SK-N-SH (cell line): ENCODE measurements around the gene PPM1F. TPM values are rescaled to one million over a fixed set of nuclear protein-coding genes. Genes with fewer than 3 reads are reported as not detected.

ENCODE experiments used
- CTCF ChIA-PET: fragments of 300-600, 350-600 bp; formaldehyde crosslinking; extraction: SDS; loops from one replicate; lab custom pipeline; 2021; lab: Yijun Ruan, JAX
- POLR2A ChIA-PET: fragments of 350-600 bp; sonication (Branson Sonifier 250); formaldehyde crosslinking; extraction: SDS; loops from one replicate; lab custom pipeline; 2020; ENCODE audit warnings: antibody characterized with exemption, inconsistent platforms; lab: Yijun Ruan, JAX
- DNase-seq: peaks from one replicate; pipeline ENCODE4 v3.0.0; 2012
- H2AFZ ChIP-seq: fragments of 200-600 bp; sonication (generic); 2 replicates; pipeline ENCODE4 v1.8.1; 2016; ENCODE audit warnings: antibody characterized with exemption, mild to moderate bottlenecking, low read depth
- H3F3A ChIP-seq: fragments of 200-600 bp; sonication (generic); replicated peaks from 2 replicates; pipeline ENCODE3; 2016; ENCODE audit warnings: antibody characterized with exemption, mild to moderate bottlenecking; ENCODE audit not compliant: insufficient read depth
- H3K27ac ChIP-seq, 2 experiments: fragments of 200-500 bp in 1 of 2; fragments of 200-600 bp in 1 of 2; sonication (Bioruptor generic) in 1 of 2; sonication (generic), shearing (Covaris generic) in 1 of 2; 2 replicates each; pipeline versions ENCODE4 v1.5.1 to v1.6.1; 2014 to 2016; ENCODE audit warnings: low read depth in 2 of 2, inconsistent platforms in 1 of 2, low read length in 1 of 2, mild to moderate bottlenecking in 1 of 2, mixed read lengths in 1 of 2
- H3K27me3 ChIP-seq: fragments of 200-600 bp; sonication (generic), shearing (Covaris generic); 2 replicates; pipeline ENCODE4 v1.6.1; 2016; ENCODE audit warnings: mixed run types; ENCODE audit not compliant: insufficient read depth
- H3K36me3 ChIP-seq, 2 experiments: fragments of 200-500 bp in 1 of 2; fragments of 200-600 bp in 1 of 2; sonication (Bioruptor generic) in 1 of 2; sonication (generic) in 1 of 2; replicated peaks in 1 of 2; 2 replicates each; pipeline versions ENCODE3 to v1.5.1; 2014 to 2016; ENCODE audit warnings: low read length in 1 of 2, mild to moderate bottlenecking in 1 of 2; ENCODE audit not compliant: insufficient read depth in 2 of 2, control insufficient read depth in 1 of 2
- H3K4me1 ChIP-seq, 2 experiments: fragments of 200-500 bp in 1 of 2; fragments of 200-600 bp in 1 of 2; sonication (Bioruptor generic) in 1 of 2; sonication (generic), shearing (Covaris generic) in 1 of 2; 2 replicates each; pipeline versions ENCODE4 v1.5.1 to v1.6.1; 2014 to 2016; ENCODE audit warnings: low read depth in 1 of 2, low read length in 1 of 2, mixed run types in 1 of 2; ENCODE audit not compliant: insufficient read depth in 2 of 2, control insufficient read depth in 1 of 2
- H3K4me2 ChIP-seq: fragments of 200-600 bp; sonication (generic), shearing (Covaris generic); 2 replicates; pipeline ENCODE4 v1.6.1; 2017; ENCODE audit warnings: mixed run types
- H3K4me3 ChIP-seq, 2 experiments: fragments of 200-500 bp in 1 of 2; fragments of 200-600 bp in 1 of 2; sonication (Bioruptor generic) in 1 of 2; sonication (generic), shearing (Covaris generic) in 1 of 2; 2 replicates each; pipeline versions ENCODE4 v1.5.1 to v1.8.1; 2014 to 2016; ENCODE audit warnings: low read depth in 2 of 2, inconsistent platforms in 1 of 2, low read length in 1 of 2, mild to moderate bottlenecking in 1 of 2, mixed read lengths in 1 of 2, moderate library complexity in 1 of 2
- H3K79me2 ChIP-seq: fragments of 200-600 bp; sonication (generic); 2 replicates; pipeline ENCODE4 v1.8.1; 2017; ENCODE audit warnings: mild to moderate bottlenecking; ENCODE audit not compliant: insufficient read depth
- H3K9ac ChIP-seq: fragments of 200-600 bp; sonication (generic); 2 replicates; pipeline ENCODE4 v1.6.1; 2017; ENCODE audit warnings: mixed run types
- H3K9me2 ChIP-seq: fragments of 200-600 bp; sonication (generic); 2 replicates; pipeline ENCODE4 v1.6.1; 2017; ENCODE audit warnings: mixed run types
- H3K9me3 ChIP-seq: fragments of 200-600 bp; sonication (generic); 2 replicates; pipeline ENCODE4 v1.6.1; 2017; ENCODE audit warnings: mixed run types, mild to moderate bottlenecking, moderate library complexity
- H4K20me1 ChIP-seq: fragments of 200-600 bp; sonication (generic); 2 replicates; pipeline ENCODE4 v1.6.1; 2017; ENCODE audit warnings: mild to moderate bottlenecking, mixed run types; ENCODE audit not compliant: insufficient read depth
- CHD2 ChIP-seq: fragments of 150-350 bp; IDR thresholded peaks from 2 replicates; pipeline ENCODE4 v1.6.1; 2018; ENCODE audit warnings: low read length; ENCODE audit not compliant: partially characterized antibody
- FOXM1 ChIP-seq: IDR thresholded peaks from 2 replicates; pipeline ENCODE4 v1.4.0; 2012; ENCODE audit warnings: low read depth, mild to moderate bottlenecking
- NFIC ChIP-seq: IDR thresholded peaks from 2 replicates; pipeline ENCODE4 v1.4.0; 2012; ENCODE audit warnings: borderline replicate concordance
- RCOR1 ChIP-seq: fragments of 150-350 bp; IDR thresholded peaks from 2 replicates; pipeline ENCODE4 v1.6.1; 2017; ENCODE audit warnings: antibody characterized with exemption, low read length
- RXRA ChIP-seq: IDR thresholded peaks from 2 replicates; pipeline ENCODE4 v1.4.0; 2012; ENCODE audit warnings: low read depth, mild to moderate bottlenecking, borderline replicate concordance
- SIN3A ChIP-seq: IDR thresholded peaks from 2 replicates; pipeline ENCODE4 v1.6.1; 2012; ENCODE audit warnings: low read depth, mild to moderate bottlenecking, low read length, moderate library complexity, borderline replicate concordance
- SMC3 ChIP-seq: IDR thresholded peaks from 2 replicates; pipeline ENCODE4 v1.6.1; 2012; ENCODE audit warnings: low read depth, low read length, improper control_type of control experiment
- WGBS: methylation state at CpG from one replicate; pipeline ENCODE4 v1.1.6; 2017; ENCODE audit warnings: low lambda C conversion rate; 5-methylcytosine and 5-hydroxymethylcytosine counted together
- polyA plus RNA-seq, 3 experiments: library from polyadenylated mRNA; depleted of rRNA; stranded (reverse); fragments of >200 nt; gene quantifications; 2 replicates each; pipeline ENCODE4 v1.2.3, GENCODE V29; 2012
- TF ChIP-seq, protein P1 (sequence below): IDR thresholded peaks from 2 replicates; pipeline ENCODE4 v1.4.0; 2012; ENCODE audit warnings: low read depth
- TF ChIP-seq, protein P2 (sequence below): fragments of 200-600 bp; sonication (generic); IDR thresholded peaks from 2 replicates; pipeline ENCODE4 v1.6.1; 2017; ENCODE audit warnings: antibody characterized with exemption, mild to moderate bottlenecking, moderate library complexity
- TF ChIP-seq, protein P3 (sequence below): IDR thresholded peaks from 2 replicates; pipeline ENCODE4 v1.6.1; 2012; ENCODE audit warnings: mild to moderate bottlenecking, low read depth, low read length, moderate library complexity

The PPM1F gene
- polyA plus RNA-seq, 1 of the 3 experiments (the other 2 are of a cell fraction), result 29.6 TPM

DNA sequence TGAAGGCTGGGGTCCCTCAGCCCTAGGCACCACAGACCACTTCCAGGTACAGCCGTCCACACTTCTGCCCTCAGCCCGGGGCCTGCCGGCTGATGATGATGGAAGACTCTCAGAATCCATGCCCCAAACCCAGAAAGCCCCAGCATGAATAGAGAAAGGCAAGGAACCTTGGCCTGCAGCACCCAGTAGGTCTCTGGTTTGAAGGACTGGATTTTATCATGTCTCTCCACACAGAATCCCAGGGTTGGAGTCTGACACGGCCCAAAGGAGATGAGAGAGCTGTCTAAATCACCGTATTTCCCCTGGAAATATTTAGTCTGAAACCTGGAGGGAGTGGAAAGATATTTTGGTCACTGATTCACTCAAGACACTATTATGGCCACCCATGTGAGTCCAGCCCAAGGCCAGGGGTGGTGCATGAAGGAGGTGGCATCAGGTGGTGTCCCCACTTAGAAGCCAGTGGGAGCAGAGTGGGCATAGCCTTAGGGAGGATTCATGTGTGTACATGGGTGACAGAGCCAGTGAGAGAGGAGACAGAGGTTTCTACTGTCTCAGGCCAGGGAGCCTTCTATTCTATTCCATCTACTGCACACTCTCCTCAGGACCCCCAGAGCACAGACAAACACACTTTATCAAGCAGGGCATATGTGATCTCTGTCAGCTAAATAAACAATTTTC, 15.9 kb upstream of the PPM1F start:
- 0 out of 2 replicates have a peak, but pooled peaks cover 3% of the 10 kb centered on the region for H3K79me2 ChIP-seq
- H3K27me3 ChIP-seq, result no peaks in the 10 kb centered on the region
- H3K27ac ChIP-seq, result no peak overlapping the region
- DNase-seq, result no peak
- H3K4me1 ChIP-seq, result no peaks in the 10 kb centered on the region
- H2AFZ ChIP-seq, result no peak overlapping the region
- 93% methylated on average over 3 of the region's 5 CpGs for WGBS
- POLR2A ChIA-PET, result interaction anchor here (1.1 kb wide), 1 partner anchor 15 kb away, joined by 3 read pairs; the partner anchor contains the start of gene TOP3B
- no peaks in the 10 kb centered on the region for H3K9me3 ChIP-seq
- H3K9me2 ChIP-seq, result no peaks in the 10 kb centered on the region
- H3K4me3 ChIP-seq, result no peak overlapping the region
- no peak overlapping the region for H3K9ac ChIP-seq
- H3K36me3 ChIP-seq, result peaks cover 37 to 74% of the 10 kb centered on the region in 2 experiments
- TF ChIP-seq CHD2 (no peak), SMC3 (no peak), NFIC (no peak)
- TF ChIP-seq, protein P1, sequence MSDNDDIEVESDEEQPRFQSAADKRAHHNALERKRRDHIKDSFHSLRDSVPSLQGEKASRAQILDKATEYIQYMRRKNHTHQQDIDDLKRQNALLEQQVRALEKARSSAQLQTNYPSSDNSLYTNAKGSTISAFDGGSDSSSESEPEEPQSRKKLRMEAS, result no peak
- H3F3A ChIP-seq, result no peaks in the 10 kb centered on the region
- no peak overlapping the region for H3K4me2 ChIP-seq
- CTCF ChIA-PET, result interaction anchor here (0.7 to 5.5 kb wide), 3 partner anchors 15 to 30 kb away, joined by 3 to 36 read pairs (median 7); partner anchors contain the start of gene PPM1F
- no peaks in the 10 kb centered on the region for H4K20me1 ChIP-seq

DNA sequence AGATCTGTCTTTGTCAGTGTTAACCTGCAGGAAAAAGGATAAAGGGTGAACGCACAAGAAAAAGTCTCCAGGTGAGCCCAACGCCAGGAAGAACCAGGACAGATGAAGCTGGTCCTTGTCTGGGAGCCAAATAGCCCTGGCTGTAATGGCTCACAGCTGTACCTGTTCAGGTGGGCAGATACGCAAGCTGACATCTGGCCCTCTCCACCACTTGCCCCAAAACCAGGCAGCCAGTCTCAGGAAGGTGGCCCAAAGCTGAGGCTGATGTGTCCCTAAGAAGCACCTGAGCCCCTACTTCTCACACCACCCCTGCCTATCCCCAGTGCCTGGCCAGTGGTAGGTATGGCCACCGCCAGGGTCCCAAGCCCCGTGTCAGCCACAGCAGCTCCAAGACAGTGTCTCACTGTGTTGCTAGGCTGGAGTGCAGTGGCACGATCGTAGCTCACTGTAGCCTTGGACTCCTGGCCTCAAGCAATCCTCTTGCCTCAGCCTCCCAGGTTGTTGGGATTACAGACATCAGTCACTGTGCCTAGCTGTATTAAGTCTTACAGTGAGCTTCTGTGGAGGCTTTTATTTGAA, 15.1 kb upstream of the PPM1F start:
- no peak for DNase-seq
- 93% methylated on average over 5 of the region's 7 CpGs for WGBS
- Histone ChIP-seq H3K4me3 (no peak overlapping the region), H3K79me2 (0 out of 2 replicates have a peak, but pooled peaks cover 3% of the 10 kb centered on the region), H3K27ac (no peak overlapping the region), H4K20me1 (no peaks in the 10 kb centered on the region), H3K27me3 (no peaks in the 10 kb centered on the region), H3K36me3 (peaks cover 37 to 74% of the 10 kb centered on the region in 2 experiments), H3K4me1 (no peaks in the 10 kb centered on the region), H3K9ac (no peak overlapping the region), H3K9me3 (no peaks in the 10 kb centered on the region), H3K9me2 (no peaks in the 10 kb centered on the region), H3F3A (no peaks in the 10 kb centered on the region), H2AFZ (no peak overlapping the region), H3K4me2 (no peak overlapping the region)
- ChIA-PET POLR2A (interaction anchor here (1.1 kb wide), 1 partner anchor 15 kb away, joined by 3 read pairs; the partner anchor contains the start of gene TOP3B), CTCF (interaction anchor here (2.0 to 5.5 kb wide), 2 partner anchors 14 to 29 kb away, joined by 7 to 36 read pairs; partner anchors contain the start of gene PPM1F)
- TF ChIP-seq, protein P2, sequence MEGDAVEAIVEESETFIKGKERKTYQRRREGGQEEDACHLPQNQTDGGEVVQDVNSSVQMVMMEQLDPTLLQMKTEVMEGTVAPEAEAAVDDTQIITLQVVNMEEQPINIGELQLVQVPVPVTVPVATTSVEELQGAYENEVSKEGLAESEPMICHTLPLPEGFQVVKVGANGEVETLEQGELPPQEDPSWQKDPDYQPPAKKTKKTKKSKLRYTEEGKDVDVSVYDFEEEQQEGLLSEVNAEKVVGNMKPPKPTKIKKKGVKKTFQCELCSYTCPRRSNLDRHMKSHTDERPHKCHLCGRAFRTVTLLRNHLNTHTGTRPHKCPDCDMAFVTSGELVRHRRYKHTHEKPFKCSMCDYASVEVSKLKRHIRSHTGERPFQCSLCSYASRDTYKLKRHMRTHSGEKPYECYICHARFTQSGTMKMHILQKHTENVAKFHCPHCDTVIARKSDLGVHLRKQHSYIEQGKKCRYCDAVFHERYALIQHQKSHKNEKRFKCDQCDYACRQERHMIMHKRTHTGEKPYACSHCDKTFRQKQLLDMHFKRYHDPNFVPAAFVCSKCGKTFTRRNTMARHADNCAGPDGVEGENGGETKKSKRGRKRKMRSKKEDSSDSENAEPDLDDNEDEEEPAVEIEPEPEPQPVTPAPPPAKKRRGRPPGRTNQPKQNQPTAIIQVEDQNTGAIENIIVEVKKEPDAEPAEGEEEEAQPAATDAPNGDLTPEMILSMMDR, result no peak
- TF ChIP-seq FOXM1 (no peak), RXRA (no peak), SIN3A (no peak), RCOR1 (no peak)
- TF ChIP-seq, protein P3, sequence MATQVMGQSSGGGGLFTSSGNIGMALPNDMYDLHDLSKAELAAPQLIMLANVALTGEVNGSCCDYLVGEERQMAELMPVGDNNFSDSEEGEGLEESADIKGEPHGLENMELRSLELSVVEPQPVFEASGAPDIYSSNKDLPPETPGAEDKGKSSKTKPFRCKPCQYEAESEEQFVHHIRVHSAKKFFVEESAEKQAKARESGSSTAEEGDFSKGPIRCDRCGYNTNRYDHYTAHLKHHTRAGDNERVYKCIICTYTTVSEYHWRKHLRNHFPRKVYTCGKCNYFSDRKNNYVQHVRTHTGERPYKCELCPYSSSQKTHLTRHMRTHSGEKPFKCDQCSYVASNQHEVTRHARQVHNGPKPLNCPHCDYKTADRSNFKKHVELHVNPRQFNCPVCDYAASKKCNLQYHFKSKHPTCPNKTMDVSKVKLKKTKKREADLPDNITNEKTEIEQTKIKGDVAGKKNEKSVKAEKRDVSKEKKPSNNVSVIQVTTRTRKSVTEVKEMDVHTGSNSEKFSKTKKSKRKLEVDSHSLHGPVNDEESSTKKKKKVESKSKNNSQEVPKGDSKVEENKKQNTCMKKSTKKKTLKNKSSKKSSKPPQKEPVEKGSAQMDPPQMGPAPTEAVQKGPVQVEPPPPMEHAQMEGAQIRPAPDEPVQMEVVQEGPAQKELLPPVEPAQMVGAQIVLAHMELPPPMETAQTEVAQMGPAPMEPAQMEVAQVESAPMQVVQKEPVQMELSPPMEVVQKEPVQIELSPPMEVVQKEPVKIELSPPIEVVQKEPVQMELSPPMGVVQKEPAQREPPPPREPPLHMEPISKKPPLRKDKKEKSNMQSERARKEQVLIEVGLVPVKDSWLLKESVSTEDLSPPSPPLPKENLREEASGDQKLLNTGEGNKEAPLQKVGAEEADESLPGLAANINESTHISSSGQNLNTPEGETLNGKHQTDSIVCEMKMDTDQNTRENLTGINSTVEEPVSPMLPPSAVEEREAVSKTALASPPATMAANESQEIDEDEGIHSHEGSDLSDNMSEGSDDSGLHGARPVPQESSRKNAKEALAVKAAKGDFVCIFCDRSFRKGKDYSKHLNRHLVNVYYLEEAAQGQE, result no peak
